ENCODE measurements around the gene CIC.

The CIC gene

DNA sequence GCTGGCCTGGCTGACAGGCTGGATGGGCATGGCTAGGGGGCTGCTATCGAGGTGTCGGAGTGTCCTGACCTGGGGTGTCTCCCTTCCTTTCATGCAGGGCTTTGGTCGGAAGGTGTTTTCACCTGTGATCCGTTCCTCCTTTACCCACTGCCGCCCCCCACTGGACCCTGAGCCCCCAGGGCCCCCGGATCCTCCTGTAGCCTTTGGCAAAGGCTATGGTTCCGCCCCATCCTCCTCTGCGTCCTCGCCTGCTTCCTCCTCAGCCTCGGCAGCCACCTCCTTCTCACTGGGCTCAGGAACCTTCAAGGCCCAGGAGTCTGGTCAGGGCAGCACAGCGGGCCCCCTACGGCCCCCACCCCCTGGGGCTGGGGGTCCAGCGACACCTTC is 21.1 kb downstream of the CIC start:
- no peak for DNase-seq

DNA sequence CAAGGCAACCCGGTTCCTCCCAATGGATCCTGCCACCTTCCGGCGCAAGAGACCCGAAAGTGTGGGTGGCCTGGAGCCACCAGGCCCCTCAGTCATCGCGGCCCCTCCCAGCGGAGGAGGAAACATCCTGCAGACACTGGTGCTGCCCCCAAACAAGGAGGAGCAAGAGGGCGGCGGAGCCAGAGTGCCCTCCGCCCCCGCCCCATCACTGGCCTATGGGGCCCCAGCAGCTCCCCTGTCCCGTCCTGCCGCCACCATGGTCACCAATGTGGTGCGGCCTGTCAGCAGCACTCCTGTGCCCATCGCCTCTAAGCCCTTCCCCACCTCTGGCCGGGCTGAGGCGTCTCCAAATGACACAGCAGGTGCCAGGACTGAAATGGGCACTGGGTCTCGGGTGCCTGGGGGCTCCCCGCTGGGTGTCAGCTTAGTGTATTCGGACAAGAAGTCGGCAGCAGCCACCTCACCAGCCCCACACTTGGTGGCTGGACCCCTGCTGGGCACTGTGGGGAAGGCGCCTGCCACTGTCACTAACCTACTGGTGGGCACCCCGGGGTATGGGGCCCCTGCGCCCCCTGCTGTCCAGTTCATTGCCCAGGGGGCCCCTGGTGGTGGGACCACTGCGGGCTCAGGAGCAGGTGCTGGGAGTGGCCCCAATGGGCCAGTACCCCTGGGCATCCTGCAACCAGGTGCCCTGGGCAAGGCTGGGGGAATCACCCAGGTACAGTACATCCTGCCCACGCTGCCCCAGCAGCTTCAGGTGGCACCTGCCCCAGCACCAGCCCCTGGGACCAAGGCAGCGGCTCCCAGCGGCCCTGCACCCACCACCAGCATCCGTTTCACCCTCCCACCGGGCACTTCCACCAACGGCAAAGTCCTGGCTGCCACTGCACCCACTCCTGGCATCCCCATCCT is 21.7 kb downstream of the CIC start:
- no peak for DNase-seq

DNA sequence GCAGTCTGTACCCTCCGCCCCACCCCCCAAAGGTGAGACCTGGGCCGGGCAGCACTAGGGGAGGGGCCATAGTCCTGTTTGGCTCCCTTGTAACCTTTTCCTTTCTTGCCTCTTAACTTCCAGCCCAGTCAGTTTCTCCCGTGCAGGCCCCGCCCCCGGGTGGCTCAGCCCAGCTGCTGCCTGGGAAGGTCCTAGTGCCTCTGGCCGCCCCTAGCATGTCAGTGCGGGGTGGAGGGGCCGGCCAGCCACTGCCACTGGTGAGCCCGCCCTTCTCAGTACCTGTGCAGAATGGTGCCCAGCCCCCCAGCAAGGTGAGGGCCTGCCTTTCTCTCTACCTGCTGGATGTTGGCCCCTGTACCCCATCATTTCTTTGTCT is 22.4 kb downstream of the CIC start:
- no peak for DNase-seq

DNA sequence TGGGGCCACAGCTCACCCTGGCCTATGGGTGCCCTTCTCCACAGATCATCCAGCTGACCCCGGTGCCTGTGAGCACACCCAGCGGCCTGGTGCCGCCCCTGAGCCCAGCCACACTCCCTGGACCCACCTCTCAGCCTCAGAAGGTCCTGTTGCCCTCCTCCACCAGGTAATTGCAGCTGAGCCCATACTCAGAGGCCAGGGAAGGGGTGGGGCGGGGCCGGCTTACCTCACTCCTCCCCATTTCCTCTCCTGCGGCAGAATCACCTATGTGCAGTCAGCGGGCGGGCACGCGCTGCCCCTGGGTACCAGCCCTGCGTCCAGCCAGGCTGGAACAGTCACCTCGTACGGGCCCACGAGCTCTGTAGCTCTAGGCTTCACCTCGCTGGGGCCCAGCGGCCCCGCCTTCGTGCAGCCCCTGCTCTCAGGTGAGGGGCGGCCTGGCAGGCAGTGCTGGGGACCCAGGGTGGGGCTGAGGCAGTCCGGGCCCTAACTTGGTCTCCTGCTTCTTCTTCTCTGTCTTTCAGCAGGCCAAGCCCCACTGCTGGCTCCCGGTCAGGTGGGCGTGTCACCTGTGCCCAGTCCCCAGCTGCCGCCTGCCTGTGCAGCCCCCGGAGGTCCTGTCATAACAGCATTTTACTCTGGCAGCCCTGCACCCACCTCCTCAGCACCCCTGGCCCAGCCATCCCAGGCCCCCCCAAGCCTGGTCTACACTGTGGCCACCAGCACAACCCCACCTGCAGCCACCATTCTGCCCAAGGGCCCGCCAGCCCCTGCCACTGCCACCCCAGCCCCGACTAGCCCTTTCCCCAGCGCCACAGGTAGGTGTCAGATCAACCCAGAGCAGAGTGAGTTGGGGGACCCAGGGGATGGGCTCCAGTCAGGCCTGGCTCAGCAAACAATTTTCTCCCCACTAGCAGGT is 23.2 kb downstream of the CIC start:
- DNase-seq: no peak

DNA sequence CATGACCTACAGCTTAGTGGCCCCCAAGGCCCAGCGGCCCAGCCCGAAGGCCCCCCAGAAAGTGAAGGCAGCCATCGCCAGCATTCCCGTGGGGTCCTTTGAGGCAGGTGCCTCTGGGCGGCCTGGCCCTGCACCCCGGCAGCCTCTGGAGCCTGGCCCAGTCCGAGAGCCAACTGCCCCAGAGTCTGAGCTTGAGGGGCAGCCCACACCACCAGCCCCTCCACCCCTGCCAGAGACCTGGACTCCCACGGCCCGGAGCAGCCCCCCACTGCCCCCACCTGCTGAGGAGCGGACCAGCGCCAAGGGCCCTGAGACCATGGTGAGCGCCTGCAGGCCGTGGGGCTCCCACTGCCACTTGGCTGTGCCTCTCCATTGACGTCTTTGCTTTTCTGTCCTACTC is 23.9 kb downstream of the CIC start:
- no peak for DNase-seq

DNA sequence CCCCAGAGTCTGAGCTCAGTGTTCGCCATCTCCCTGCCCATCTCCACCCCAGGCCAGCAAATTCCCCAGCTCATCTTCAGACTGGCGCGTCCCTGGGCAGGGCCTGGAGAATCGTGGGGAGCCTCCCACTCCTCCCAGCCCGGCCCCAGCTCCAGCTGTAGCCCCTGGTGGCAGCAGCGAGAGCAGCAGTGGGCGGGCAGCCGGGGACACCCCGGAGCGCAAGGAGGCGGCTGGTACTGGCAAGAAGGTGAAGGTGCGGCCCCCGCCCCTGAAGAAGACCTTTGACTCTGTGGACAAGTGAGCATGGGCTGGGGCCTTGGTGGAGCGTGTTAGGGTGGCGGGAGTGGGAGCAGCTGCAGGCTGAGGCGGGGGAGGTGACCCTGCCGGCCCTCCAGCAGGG is 24.5 kb downstream of the CIC start:
- DNase-seq: no peak

DNA sequence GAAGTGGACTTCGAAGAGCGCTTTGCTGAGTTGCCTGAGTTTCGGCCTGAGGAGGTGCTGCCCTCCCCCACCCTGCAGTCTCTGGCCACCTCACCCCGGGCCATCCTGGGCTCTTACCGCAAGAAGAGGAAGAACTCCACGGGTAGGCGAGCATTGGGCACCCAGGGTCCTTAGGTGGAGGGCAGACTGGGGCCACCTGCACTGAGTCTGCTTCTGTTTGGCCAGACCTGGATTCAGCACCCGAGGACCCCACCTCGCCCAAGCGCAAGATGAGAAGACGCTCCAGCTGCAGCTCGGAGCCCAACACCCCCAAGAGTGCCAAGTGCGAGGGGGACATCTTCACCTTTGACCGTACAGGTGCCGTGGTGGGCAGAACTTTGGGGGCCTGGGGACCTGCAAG is 24.9 kb downstream of the CIC start:
- no peak for DNase-seq

DNA sequence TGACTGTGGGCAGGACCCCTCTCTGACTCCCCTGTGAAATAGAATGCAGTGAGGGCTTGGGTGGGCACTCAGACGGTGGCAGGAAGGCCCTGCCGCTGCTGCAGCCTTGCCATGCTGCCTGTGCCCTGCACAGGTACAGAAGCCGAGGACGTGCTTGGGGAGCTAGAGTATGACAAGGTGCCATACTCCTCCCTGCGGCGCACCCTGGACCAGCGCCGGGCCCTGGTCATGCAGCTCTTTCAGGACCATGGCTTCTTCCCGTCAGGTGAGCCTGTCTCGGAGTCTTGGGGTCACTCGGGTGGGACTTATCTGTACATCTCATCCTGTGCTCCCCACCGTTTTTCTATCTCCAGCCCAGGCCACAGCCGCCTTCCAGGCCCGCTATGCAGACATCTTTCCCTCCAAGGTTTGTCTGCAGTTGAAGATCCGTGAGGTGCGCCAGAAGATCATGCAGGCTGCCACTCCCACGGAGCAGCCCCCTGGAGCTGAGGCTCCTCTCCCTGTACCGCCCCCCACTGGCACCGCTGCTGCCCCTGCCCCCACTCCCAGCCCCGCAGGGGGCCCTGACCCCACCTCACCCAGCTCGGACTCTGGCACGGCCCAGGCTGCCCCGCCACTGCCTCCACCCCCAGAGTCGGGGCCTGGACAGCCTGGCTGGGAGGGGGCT is 25.6 kb downstream of the CIC start:
- no peak for DNase-seq

DNA sequence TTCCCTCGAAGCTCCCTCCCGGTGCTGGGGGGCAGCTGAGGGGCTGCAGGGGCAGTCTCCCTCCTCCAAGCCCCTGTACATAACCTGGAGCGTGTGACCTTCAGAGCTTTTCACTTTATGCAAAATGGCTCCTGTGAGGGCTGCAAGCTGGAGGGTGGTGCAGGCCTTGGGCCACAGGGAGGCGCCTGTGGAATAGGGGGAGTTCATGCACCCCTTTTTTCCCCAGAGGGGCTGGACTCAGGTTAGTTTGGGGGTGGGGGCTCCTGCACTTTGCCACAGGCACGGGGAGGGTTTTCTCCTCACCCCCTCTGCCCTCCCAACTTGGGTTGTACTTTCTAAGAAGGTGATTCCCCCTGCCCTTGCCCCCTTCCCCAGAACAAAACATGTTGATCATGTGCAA is 26.3 kb downstream of the CIC start:
- no peak for DNase-seq

DNA sequence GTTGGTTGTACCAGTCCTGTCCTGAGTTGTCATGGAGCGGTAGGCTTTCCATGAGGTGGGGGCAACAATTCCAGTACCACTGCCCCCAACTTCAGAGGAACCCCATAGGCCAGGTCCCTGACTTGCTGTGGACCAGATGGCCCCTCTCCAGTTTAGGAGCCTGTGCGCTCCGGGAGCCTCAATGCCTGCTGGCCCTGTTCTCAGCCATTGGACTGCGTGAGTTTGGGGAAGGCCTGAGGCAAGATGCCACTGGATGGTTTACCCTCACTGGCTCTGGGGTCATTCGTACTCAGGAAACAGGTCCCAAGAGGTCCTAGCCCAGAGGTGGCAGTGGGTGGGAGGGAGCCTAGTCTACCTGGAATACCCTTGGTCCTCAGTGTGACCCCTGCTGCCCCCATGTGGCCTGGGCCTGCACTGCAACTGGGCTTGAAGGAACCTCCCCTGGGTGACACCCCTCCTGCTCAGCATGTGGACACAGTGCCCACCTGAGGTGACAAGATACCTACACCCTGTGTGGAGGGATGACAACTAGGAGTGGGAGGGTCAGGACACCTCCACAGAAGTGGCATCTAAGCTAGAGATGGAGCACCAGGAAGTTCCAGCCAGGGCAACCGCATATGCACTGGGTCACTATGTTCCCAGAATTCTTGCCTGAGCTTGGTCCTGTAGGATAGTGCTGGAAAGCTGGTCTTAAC is 26.9 kb downstream of the CIC start:
- peak; percentile 66 for DNase-seq

DNA sequence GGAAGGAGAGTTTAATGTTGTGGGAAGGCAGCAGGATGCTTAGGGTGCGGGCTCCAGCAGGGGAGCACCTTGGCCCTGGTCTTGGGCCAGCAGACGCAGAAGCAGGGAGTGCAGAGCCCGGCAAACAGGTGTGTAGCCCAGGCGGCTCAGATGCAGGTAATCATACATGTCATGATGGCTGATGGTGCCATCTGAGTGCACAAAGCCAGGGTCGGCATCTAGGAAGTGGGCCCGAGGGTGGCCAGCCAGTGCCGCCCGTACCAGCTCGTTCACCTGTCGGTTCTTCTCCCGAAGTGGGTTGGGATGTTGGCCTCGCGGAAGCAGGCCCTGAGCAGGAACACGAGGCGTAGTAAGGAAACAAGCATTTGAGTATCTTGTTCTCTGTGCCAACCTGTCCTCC is 28.0 kb downstream of the CIC start:
- DNase-seq: no peak

DNA sequence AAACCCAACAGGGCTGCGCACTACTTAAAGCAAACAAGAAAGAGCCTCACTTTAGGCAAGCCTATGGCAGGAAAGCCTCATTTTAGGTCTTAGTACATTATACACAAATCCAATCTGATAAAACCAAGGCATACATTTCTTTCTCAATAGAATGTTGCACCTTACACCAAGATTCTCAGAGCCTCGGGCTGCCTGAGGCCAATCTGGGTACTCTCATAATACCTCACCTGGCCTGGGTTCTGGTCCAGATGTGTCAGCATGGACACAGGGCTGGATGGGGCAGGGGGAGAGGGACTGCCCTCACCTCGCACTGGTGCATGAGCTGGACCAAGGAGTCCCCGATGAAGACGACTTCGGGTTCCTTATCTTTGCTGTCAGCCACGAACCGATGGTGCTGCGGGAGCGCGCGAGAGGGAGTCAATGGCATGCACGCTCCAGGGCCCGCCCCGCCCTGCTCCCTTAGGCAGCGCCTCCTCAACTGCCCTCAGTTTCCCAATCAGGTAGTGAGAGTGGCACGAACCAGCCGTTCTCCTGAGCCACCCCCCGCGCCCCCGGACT is 32.7 kb downstream of the CIC start, which contains the start of gene PRR19:
TSS of gene PRR19 (plus strand) at position 487 of the 558 bp plus-strand sequence. CDS start 7,453 bp downstream, outside the sequence.
- DNase-seq: peak; percentile 34

DNA sequence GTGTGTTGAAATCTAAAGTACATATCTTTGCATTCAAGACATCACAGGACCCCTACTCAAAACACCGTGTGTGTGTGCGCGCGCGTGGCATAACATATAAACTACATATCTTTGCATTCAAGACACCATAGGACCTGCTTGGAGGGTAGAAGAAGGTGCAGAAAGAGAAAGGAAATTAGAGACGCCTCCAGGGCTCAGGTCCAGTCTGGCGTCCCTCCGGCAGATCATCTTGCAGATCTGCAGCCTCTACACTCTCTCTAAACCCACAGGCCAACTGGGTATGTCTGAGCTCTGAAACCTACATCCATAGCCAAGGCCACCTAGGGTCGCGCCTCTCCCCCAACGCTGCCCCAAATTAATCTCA is 34.0 kb downstream of the CIC start:
- DNase-seq: peak; percentile 66

DNA sequence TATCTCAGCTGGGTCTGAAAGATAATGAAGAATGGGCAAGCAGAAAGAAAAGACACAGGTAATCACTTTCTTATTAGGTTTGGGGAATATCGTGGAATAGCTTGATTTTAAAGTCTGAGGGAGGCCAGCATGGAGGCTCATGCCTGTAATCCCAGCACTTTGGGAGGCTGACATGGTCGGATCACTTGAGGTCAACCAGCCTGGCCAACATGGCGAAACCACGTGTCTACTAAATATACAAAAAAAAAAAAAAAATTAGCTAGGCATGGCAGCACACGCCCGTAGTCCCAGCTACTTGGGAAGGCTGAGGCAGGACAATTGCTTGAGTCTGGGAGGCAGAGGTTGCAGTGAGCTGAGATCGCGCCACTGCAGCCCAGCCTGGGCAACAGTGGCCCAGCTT is 34.8 kb downstream of the CIC start:
- no peak for DNase-seq

DNA sequence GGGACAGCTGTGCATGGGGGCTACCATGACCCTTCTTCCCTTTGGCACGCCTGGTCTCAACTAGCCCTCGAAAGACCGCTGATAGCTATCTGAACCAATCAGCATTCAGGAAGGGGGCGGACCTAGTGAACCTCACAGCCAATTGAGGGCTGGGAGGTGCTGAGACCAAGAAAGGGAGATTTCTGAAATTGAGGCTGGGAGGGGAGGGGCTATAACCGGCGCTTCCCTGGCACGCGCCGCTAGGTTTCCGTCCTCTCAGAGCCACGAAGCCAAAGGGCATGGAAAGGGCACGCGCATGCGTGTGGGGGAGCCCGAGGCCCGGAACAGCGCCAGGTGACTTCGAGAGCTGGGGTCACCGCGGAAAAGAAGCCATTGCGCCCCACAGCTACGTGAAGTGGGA is 37.6 kb downstream of the CIC start:
- DNase-seq: no peak

DNA sequence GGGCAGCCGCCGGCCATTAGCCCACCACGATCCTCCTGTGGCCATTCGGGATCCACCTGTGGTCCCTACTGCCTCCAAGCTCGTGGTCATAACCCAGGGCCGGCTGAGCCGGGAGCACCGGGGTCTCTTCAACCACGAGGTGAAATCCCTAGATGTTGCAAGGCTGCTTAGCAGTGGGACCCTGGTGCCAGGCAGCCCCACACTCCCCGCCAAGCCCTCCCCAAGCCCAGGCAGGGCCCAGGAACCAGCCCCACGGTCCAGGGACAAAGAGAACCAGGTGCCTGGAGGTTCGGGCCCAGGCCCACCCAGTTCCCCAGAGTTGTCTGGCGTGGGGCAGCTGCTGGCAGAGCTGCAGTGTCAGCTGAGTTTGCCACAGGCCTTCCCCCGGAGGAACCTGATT is 40.6 kb downstream of the CIC start:
- DNase-seq: no peak

DNA sequence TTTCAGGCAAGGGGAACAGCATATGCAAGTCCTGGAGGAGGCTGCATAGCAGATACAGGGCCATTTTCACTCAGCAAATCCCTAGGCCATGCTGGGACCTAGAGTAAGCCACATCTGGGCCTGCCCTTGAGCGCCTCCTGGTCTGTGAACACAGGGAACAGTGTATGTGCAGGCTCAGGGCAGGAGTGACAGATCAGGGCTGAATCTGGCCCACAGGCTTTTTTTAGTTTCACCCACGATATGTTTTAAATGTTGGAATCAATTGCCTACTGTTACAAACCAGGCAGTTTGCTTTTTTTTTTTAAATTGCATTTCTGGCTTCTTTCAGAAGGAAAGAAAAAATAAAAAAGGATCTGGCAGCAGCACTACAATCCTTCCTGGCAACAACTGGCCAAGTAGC is 42.6 kb downstream of the CIC start:
- no peak for DNase-seq

DNA sequence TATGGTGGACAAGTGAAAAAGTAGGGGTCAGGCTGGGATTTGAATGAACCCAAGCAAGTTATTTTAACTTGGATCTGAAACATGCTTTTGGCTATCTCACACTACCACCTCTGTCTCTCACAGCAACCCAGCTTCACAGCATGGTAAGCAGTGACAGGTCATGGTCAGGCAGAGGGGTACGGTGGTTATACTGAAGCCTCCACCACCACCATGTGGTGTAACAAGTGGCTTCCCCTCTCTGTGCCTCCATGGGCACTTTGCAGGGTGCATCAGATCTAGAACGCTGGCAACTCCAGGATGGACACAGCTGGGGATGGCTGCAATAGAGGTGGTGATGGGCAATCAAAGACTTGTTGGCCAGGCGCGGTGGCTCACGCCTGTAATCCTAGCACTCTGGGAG is 43.3 kb downstream of the CIC start:
- DNase-seq: no peak

DNA sequence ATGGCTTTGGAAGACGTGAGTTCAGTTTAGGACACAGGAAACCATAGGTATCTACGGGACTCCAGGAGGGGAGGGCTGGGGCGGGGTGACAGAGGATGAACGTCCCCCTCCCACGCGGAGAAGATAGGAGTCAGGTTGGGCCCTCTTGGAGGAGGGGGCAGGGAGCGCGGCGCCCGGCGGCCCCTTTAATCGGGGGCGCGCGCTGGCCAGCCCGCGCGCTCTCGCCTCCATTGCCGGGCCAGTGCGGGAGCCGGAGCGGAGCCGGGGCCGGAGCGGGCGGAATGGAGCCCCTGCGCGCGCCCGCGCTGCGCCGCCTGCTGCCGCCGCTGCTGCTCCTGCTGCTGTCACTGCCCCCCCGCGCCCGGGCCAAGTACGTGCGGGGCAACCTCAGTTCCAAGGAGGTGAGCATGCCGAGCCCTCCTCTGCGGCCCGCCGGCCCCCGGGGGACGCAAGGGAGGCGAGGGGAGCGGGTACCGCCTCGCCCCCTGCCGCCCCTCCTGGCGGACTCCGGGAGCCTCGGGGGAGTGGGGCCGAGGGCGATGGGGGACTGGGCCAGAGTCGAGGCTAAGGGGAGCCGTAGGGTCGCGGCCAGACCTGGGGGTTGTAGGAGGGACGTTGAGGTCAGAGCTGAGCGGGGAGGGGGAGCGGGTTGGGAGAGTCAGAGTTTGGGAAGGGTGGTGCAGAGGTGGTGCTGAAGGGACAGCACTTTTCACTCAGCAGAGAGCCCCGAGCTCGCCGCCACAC is 44.2 kb downstream of the CIC start, which contains the start of gene TMEM145:
TSS of gene TMEM145 (plus strand) at position 214 of the 744 bp plus-strand sequence. CDS start at position 282, 68 bp downstream.
- peak; percentile 37 for DNase-seq

DNA sequence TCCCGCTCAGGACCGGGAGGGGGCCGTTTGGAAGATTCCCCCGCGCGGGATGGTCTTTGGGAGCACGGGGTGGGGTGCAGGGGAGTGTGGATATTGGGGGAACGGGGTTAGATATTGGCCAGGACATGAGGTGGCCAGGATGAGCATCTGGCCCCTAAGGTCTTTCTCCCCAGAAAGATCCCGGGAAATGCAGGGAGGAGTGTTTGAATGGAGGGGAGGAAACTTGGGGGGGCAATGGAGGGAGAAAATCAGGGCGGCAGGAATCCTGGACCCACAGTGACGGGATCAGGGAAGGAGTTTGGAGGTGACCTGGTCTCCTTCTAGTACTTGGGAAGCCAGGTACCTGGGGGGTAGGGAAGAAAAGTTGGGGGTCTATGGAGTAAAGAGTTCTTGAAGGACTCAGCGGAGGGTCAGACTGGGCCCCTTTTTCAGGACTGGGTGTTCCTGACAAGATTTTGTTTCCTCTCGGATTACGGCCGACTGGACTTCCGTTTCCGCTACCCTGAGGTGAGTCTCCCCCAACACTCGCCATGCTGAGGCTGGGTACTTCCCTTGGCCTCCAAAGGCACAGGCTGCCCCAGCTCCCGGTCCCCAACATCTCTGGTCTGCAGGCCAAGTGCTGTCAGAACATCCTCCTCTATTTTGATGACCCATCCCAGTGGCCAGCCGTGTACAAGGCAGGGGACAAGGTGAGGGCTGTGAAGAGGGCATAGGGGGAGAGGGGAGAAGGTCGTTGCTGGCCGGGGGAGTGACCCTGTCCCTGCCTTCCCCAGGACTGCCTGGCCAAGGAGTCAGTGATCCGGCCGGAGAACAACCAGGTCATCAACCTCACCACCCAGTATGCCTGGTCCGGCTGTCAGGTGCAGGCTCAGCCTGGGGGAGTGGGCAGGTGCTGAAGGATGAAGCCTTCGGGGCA is 45.0 kb downstream of the CIC start:
- no peak for DNase-seq

Data from DMS79 treated with DMSO at 0.1 percent for 48 hours (cell line).